Heart left ventricle (tissue), 13 donors: Measurements from ENCODE around the gene RNF149.

ENCODE experiments used
- POLR2A ChIP-seq, 2 donors: fragments of 450-650 bp; IDR thresholded peaks; one replicate each; pipeline ENCODE4 v1.6.1; 2017; ENCODE audit warnings: antibody characterized with exemption in 2 of 2, mild to moderate bottlenecking in 2 of 2, moderate library complexity in 2 of 2
- TF ChIP-seq, protein P1 (sequence below), 12 donors: fragments of 200-600 bp; sonication (generic) in 4 of 12; IDR thresholded peaks; one replicate each; pipeline versions ENCODE4 v1.5.0 to v1.8.0; 2018 to 2022; ENCODE audit warnings: antibody characterized with exemption in 12 of 12, mild to moderate bottlenecking in 5 of 12
- donor health status: ischemic (EF 13 %, LVEDD 7.1; RV severe dilation, severe dysfunction).
- donor health status: DM: no; HTN: yes; CAD: no.
- donor health status: DM: no; HTN: no; CAD: no.
- donor health status: ischemic (EF 25% LVEDD 6.9; RV normal size, moderate dysfunction).
- donor health status: ischemic (EF 25% LVEDD 5.7; RV mildly dilated, moderate dysfunction).
- donor health status: ischemic (EF 35%, LVEDD 5.7; RV mildly dilated, moderate dysfunction).
- donor health status: nonischemic (EF 11% LVEDD 7.7; RV severe dilation, severe dysfunction).
- donor health status: DM: yes; HTN: yes; CAD: no.
- donor health status: PGD.
- donor health status: ischemic (EF 29% LVEDD 5.4; RV normal size, mild dysfunction).
- donor health status: nonischemic (EF 23%, LVEDD 6.1; RV moderate dilation, normal function).

DNA sequence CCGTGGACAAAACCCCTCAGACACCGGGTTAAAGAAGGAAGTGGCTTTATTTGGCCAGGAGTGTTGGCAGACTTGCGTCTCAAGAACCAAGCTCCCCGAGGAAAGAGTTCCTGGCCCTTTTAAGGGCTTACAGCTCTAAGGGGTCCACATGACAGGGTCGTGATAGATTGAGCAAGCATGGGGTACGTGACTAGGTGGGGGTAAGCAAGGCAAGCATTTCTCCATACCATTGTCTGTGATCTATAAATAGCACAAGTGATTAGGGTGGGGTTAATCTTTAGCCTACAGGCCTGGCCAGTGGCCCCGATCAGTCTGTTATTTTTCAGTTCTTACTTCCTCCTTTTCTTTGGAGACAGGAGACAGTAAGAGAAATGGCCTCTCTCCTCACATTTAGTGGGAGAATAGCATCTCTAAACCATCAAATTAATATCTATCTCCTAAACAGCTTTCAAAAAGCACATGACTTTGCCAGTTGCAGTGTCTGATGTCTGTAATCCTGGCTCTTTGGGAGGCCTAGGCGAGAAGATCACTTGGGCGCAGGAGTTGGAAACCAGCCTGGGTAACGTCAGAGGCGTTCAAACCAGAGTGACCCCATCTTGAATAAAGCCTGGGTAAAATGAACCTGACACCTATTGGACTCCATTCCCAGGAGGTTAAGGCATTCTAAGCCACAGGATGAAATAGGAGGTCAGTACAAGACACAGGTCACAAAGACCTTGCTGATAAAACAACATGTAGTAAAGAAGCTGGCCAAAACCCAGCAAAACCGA, 74.1 kb downstream of the RNF149 start:
- TF ChIP-seq, protein P1, sequence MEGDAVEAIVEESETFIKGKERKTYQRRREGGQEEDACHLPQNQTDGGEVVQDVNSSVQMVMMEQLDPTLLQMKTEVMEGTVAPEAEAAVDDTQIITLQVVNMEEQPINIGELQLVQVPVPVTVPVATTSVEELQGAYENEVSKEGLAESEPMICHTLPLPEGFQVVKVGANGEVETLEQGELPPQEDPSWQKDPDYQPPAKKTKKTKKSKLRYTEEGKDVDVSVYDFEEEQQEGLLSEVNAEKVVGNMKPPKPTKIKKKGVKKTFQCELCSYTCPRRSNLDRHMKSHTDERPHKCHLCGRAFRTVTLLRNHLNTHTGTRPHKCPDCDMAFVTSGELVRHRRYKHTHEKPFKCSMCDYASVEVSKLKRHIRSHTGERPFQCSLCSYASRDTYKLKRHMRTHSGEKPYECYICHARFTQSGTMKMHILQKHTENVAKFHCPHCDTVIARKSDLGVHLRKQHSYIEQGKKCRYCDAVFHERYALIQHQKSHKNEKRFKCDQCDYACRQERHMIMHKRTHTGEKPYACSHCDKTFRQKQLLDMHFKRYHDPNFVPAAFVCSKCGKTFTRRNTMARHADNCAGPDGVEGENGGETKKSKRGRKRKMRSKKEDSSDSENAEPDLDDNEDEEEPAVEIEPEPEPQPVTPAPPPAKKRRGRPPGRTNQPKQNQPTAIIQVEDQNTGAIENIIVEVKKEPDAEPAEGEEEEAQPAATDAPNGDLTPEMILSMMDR (IDR thresholded peaks at IDR 0.05): no peak
- no peak for TF ChIP-seq POLR2A (IDR thresholded peaks at IDR 0.05)
